HL-60 (cell line): ENCODE measurements around the gene CYP8B1.

Experiments
- CTCF ChIP-seq: IDR thresholded peaks from one replicate; pipeline ENCODE4 v1.5.1; 2011; ENCODE audit warnings: low read length, control low read depth, inconsistent platforms; ENCODE audit not compliant: insufficient read depth
- POLR2AphosphoS5 ChIP-seq: IDR thresholded peaks from 2 replicates; pipeline ENCODE4 v1.6.1; 2012; ENCODE audit warnings: low read depth
- REST ChIP-seq: IDR thresholded peaks from 2 replicates; pipeline ENCODE4 v1.6.1; 2012; ENCODE audit warnings: low read depth; ENCODE audit not compliant: insufficient replicate concordance

GRCh38 chr3:42892807-42893206 lies 17.1 kb upstream of the CYP8B1 start:
- no peak for TF ChIP-seq CTCF
- TF ChIP-seq POLR2AphosphoS5 = no peak
- TF ChIP-seq REST = no peak
